Left renal cortex interstitium (tissue), 4 donors: Measurements from ENCODE around the gene SCUBE2. TPM values are rescaled to one million over a fixed set of nuclear protein-coding genes. Genes with fewer than 3 reads are reported as not detected.
A peak's percentile ranks its signal among the peaks of the same experiment; 100 is the strongest.
"Not testable (repeated sequence)": the region's sequence is repeated elsewhere in the genome, so short reads cannot be mapped to it uniquely, and the experiment has no call there.

Source experiments
- DNase-seq, 4 donors: peaks; one replicate each; pipeline ENCODE4 v3.0.0-alpha.2; 2013; ENCODE audit warnings: low read depth in 4 of 4, low spot score in 2 of 4, missing footprints in 1 of 4
- polyA plus RNA-seq, 4 donors: library from polyadenylated mRNA; unstranded; fragments of 120-200 nt; gene quantifications; one replicate each; pipeline ENCODE4 v1.2.1, GENCODE V29; 2013; ENCODE audit not compliant: insufficient read length in 4 of 4

The SCUBE2 gene
- polyA plus RNA-seq, 4 donors, result 4.5 to 7.9 (median 6.2) TPM

DNA sequence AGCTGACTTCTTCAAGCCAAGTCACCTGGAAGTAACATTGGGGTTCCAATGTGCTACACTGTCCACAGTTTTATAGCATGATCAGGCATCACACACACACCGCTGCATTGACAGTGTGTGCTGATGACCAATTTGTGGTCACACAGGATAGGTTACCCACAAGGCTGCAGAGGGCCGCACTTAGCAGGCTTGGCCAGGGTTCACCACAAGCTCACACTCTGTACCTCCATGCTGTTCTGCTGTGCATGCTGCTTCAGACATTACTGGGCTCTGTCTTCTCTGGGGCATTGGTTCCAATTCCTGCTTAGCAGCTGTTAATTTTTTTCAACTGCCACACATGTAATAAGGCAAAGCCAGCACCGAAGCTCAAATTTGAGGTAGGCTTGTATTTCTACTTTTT is 76.6 kb downstream of the SCUBE2 start:
- DNase-seq, result no peak

DNA sequence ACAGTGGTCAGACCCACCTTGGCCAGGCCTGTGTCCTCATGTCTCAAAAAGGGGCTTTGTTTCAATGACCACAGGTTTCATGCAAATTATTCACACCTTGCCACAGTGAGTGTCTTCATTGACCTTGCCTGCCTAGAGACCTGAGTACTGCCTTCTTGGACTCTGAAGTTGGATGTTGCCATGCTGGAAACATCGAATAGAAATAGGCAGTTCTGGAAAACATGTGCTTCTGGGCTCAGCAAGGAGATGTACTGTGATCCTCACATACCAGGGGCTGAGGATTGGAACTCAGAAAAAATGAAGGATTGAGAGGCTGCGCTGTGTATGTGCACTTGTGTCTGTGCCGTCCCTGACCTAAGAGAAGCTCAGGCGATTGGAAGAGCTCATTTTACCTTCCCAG is 78.0 kb downstream of the SCUBE2 start:
- no peak for DNase-seq

DNA sequence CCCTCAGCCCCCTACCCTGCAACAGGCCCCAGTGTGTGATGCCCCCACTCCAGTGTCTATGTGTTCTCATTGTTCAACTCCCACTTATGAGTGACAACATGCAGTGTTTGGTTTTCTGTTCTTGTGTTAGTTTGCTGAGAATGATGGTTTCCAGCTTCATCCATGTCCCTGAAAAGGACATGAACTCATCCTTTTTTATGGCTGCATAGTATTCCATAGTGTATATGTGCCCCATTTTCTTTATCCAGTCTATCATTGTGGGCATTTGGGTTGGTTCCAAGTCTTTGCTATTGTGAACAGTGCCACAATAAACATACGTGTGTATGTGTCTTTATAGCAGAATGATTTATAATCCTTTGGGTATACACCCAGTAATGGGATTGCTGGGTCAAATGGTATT is 81.9 kb downstream of the SCUBE2 start:
- DNase-seq, result not testable (repeated sequence)

DNA sequence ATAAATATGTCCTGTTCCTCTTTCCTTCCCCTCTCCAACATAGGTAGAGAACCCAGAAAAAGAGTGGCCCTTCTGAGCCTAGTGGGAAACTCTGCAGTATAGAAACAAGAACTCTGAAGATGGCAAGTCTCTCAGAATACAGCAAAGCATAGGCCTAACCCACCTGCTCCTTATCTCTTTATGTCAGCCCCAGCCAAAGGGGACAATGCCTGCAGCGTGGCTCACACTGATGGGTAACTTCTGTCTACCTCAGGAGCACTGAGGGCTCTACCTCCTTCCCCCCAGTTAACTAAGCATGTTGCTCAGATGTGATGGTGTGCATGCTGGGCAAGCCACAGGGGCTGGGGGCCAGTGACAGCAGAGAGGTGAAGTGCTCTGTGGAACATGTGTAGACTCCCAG is 82.7 kb downstream of the SCUBE2 start:
- no peak for DNase-seq

DNA sequence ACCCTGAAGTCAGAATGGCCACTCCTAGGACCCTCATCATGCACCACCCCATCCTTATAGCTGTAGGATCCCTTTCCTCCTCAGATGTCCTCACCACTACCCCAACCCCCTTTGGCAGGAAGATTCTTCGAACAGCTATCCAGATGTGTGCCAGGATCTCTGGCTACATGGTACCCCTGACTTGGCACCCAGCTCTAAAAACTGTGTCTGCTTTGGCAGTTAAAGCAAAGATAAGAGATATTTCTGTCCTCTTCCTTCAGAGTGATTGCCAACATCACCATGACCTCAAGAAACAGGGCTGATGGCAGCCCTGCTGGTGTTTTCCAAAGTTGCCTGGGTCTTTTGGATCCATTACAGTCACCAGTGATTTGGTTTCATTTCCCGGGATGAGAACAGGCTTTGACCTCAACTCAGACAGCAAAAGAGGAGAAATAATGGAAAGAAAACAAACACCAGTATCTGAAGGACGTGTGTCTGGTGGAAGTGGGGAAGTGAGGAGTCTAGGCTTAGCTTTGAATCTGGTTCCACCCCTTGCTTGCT is 83.3 kb downstream of the SCUBE2 start:
- no peak for DNase-seq

DNA sequence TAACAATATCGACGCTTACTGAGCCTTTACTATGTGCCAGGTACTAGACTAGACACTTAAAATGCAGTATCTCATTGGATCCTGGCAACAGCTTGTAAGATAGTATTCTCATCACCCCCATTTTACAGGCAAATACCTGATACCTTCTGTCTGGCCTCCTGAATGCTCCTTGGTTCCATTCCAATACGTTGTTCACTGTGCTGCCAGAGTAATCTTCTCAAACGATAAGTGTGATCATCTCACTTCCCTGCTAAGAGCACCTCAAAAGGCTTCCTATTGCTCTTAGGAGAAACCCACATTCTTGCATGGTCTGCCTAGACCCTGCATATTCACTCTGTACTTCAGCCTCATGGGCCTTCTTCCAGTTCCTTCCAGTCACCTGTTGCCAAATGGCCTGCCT is 86.3 kb downstream of the SCUBE2 start:
- no peak for DNase-seq

DNA sequence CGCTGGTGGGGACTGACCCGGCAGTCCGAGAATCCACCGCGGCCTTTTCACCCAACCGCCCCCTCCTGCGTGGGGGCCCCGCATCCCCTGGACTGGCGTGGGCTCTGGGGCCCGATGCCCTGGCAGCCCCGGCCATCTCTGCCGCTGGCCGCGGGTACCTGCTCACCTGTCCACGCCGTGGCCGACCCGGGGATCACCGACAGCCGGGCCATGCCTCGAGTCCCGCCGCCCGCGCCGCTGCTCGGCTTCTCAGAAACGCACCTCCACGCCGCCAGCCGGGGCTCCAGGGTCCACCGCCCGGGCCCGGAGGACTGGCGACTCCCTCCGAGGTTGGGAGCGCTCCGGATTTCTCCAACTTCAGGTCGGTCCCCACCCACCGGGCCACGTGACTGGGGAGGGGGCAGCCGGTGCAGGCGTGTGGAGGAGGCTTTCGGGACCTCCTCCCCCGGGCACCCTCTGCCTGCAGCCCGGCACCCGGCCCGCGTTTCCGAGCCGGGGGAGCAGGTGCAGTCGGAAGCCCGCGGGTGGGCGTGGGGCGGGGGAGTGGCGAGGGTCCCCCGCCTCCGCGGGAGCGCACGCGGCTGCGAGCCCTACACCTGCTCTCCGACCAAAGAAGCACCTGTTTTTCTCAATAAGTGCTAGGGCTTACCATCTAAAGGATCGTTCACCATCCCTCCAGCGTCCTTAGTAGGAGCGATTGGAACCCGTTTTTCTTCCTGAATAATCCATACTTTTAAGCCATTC is 87.0 kb downstream of the SCUBE2 start:
- DNase-seq, result peak in 1 of 4 donors; percentile 17

DNA sequence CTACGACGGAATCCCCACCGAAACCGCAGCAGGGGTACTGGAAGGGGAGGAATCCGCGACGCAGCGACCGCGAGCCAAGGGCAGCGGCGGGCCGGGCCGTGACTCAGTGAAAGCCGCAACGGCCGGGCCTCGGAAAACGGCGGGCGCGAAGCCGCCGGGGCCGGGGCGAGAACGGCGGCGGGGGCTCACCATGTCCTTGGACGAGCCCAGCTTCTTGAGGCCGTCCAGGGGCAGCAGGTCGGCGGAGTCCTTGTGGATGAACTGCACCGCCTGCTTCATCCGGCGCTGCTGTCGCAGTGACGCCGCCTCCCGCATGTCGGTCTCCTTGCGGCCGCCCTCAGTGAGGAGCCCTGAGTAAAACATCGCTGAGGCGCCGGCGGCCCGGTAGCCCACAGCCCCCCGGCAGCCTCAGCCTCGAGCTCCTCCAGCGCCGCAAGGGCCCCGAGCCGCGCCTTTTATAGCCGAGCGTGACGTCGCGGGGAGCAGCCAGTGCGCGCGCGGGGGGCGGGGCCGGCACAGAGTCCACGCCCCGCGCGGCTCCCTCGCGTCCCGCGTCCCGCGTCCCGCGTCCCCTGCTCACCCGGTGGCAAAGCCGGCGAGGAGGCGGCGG is 87.7 kb downstream of the SCUBE2 start, which contains the start of gene NRIP3:
TSS of gene NRIP3 (minus strand) at position 429 of the 610 bp plus-strand sequence. CDS start at position 363, 66 bp downstream.
- peak in 3 of 4 donors; percentile 26 to 38 (median 29) for DNase-seq

DNA sequence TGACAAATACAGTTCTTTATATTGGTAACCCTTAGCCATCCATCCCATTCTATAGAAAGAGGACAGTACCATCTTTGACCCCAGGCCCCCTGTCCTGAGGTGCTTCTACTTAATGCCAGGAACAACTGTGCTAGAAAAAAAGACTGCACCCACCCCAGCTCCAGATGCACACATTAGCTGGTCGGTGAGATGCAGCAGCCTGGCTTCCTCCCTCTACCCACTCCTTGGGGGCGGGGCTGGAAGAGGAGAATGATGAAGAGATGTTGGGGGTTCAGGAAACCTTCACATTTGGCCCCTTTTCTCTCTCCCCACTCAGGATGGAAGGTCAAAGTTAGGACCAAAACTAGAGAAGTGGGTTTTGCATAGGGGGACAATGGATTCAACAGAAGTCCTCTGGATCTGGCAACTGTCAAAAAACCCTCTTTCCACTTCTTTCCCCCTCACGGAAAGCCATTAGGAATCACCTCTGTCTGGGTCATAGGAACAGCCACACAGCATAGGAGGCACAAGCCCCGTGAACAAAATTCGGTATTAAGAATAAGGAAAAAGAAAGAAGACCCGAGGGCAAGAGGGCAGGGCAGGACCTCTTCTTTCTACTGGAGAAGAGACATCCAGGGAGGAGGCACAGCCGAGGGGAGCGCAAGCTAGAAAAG is 88.4 kb downstream of the SCUBE2 start:
- no peak for DNase-seq

DNA sequence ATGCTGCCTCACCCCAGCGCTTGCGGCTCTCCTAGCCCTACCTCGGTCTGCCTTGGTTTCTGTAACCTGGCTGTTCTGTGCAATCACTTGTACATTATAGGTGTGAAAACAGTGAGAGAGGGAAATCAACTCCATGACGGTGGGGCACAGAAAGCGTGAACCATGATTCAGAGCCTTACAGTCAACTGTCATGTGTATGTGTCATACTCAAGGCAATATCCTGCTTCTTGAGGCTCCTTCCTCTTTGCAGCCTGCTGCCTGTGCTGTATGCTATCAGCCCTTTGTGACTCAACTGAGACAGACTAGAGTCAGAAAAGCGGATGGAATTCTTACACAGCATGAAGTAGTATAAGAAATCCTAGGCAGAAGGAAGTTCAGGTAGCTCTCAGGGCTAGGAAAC is 89.7 kb downstream of the SCUBE2 start:
- no peak for DNase-seq

DNA sequence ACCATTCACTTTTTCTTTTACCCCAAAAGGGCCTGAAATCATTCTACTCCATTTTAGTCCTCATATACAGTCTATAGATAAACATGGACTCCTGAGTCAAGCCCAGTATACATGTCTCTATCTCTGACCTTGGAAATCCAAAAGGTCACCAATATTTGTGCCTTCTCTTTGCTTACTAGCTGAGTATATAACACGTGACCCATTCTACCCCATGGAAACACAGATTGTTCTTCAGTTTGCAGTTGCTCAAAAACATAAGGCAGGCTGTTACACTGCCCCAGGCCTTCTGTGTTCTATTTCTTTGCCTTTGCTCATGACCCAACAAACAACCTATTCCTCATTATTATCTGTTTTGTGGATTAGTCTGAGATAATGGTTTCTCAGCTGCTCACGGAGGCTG is 93.4 kb downstream of the SCUBE2 start:
- no peak for DNase-seq

DNA sequence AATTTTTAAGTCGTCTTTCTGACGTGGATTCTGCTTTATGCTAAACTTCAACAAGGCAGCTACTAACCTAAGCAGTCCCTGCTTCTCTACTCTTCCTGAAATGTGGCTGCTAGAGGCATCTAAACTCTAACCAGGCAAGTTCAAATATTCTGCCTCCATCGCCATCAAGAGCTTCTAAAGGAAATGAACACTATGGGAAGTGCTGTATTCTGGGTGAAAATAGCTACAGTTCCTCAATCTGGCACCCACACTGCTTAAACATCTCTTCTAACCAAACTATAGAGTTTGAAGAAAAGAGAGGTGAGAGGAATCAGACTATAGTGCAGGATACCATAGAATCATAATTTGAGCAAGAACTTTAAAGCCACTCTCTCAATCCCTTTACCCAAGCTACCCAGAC is 93.9 kb downstream of the SCUBE2 start:
- no peak for DNase-seq

DNA sequence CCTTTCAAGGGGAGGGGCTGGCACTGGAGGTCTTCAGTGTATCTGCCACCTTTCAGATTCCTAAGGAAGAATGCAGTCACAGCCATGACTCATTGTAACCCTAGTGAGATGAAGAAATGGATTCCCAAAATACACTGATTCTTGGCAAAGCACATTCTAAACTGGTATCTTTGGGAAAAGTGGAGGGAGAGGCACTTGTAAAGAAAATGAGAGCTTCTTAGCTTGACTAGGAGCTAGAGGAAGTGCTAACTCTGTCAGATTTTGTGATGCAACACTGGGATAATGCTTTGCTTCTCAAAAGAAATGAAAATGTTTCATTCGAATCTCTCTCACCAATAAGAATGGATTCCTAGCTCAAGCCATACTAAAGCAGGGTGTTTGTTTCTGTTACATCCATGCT is 101.9 kb downstream of the SCUBE2 start:
- DNase-seq, result no peak

DNA sequence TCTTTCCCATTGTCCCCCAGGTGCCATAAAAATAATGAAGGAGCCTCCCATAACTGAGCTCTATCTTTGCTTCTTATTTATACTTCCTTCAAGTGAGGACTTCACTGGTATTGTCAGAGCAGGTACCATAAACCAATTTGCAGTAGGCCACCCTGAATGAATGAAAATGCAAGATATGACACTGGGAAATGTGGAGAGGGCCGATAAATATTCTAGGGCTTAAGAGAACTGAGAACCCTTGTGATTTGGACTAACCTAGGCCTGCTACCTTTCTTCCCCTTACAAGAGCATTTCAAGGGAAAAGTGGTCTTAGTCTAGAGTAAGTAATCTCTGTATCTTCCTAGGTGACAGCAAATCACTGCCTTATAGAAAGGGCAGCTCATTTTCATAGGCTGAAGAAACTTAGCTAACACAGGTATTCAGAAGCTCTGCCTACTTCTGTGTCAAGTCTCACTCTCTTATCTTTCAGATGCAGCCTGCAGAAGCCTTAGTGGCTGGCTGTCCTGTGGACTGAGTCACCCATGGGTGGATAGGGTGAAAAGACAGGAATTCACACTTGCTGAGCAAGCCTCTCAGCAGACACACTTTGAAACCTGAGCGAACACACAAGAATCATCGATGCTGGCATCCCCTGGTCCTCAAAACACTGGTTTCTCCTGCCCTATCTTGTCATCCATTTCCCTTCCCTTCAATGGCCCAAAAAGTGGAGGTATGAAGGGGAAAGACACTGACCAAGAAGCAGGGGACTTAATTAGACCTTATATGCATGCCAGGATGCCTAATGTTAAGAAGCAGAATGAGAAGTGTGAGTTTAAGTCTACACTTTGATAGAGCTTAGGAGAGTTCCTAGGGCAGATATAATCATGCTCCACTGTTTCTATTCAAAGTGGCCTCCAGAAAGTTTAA is 102.8 kb downstream of the SCUBE2 start:
- DNase-seq, result no peak

DNA sequence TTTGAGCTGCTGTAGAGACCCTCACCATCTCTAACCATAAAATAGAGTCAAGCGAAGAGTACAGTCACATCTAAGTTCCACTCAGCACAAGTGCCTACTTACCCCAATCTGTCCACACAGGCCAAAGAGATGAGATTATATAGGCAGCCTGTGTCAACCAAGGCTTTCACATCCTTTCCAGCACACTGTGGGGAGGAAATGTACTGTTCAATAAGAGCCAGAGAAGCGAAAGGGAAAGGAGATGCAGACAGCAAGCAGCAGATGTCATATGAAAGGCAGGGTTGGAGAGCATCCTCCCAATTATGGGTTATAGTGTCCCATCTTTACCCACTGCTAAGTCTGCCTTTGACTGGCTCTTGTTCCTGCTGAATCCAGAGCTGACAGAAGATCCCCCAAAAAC is 104.0 kb downstream of the SCUBE2 start:
- DNase-seq, result no peak

DNA sequence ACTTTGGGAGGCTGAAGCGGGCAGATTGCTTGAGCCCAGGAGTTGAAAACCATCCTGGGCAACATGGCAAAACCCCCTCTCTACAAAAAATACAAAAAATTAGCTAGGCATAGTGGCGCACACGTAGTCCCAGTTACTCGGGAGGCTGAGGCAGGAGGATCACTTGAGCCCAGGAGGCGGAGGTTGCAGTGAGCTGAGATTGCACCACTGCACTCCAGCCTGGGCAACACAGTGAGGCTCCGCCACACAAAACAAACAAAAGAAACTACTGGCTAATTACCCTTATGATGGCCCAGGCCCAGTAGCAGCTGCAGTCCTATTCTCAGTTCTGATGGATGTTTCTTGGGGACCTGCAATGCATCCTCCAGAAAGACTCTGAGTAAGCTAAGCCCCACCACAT is 104.6 kb downstream of the SCUBE2 start:
- DNase-seq, result not testable (repeated sequence)

DNA sequence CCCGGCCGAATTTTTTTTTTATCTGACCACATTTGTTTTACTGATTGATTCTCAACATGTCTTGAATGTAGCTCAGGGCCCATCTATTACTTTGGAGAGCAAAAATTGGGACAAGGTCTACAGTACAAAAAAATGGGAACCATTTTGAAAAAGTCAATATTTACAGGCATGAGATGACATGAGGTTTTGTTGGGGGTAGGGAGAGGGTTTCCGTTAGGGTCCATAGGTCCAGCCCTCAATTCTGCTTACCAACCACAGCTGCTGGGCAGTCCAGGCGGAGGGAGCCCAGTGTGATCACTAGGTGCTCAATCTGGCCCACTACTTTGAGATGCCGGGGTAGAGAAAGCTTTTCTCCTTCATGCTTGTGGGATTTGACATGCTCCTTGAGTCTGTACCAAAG is 105.9 kb downstream of the SCUBE2 start:
- no peak for DNase-seq

DNA sequence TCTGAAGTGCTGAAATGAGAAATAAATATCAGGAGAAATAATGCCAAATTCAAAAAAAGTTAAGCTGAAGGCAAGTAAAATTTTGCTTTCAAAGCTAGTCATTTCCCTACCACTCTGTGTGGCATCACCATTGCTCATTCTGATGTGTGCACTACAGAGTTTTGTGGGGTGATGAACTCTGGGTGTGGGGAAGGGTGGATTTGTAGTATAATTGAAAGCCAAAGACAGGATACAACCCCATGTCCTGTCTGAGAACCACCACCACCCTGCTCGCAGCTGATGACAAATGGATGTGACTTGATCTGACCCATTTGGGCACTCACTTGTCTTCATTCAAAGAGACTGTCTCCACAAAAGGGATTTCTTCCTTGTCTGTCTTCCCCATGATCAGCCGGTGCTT is 107.8 kb downstream of the SCUBE2 start:
- no peak for DNase-seq

DNA sequence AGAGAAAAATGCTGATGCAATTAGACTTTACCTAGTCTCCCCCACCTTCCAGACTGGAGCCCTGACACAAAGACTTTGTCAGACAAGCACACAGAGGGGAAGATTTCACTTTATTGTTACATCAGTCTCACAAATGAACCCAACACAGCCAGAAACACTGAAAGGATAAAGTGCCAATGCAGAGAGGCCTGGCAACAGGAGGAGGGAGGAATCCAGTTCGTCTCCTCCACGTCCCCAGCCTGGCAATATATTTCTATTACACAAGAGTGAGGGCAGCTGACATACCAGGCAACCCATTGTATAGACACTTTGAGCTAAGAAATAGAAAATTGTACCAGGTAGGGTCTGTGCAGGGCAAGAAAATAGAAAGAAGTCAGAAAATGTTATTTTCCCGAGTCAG is 110.9 kb downstream of the SCUBE2 start:
- DNase-seq, result no peak

DNA sequence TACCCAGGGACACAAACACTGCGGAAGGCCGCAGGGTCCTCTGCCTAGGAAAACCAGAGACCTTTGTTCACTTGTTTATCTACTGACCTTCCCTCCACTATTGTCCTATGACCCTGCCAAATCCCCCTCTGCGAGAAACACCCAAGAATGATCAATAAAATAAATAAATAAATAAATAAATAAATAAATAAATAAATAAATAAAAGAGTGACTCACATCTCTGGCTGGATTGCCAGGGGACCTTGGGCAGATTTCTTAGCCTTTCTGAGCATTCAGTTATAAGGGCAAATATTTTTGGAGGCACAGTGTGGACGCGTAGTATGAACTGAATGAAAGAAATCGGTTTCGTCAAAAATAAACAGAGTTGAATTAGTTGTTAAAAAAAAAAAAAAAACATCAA is 112.0 kb downstream of the SCUBE2 start:
- DNase-seq, result not testable (repeated sequence)

DNA sequence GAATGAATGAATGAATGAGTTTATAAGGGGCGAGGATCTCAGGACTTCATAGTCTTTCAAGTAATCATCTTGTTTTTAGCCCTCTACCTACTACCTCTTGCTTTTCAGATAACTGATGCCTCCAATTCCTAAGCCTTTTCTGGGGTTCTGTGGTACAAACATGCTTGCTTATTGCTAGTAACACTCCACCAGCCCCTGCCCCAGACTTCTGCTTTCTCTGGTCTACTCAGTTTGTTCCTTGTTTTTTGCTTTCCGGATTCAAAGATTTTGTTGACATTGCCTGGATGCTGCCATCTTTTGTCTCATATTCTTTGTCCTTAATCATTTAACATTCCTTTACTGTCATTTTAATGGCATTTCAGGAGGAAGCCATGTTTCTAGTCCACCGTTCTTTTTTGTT is 118.3 kb downstream of the SCUBE2 start:
- DNase-seq, result no peak
